CD4-positive, alpha-beta memory T cell (primary cell): ENCODE measurements around the gene DOCK9. TPM values are rescaled to one million over a fixed set of nuclear protein-coding genes. Genes with fewer than 3 reads are reported as not detected.

ENCODE experiments used
- CTCF ChIA-PET: fragments of 350-600 bp; sonication (Branson Sonifier 250); formaldehyde crosslinking; loops from one replicate; lab custom pipeline; 2021; ENCODE audit warnings: inconsistent platforms; ENCODE audit not compliant: partially characterized antibody; lab: Charles Lee
- POLR2A ChIA-PET: fragments of 350-600 bp; sonication (Branson Sonifier 250); formaldehyde crosslinking; loops from one replicate; lab custom pipeline; 2021; ENCODE audit not compliant: partially characterized antibody; lab: Charles Lee
- DNase-seq, 5 donors: peaks; one replicate each; pipeline versions ENCODE4 v3.0.0 to v3.0.0-alpha.2; 2020 to 2022; ENCODE audit warnings: mixed read lengths in 1 of 5
- H3K27ac ChIP-seq: one replicate; pipeline ENCODE4 v1.7.0; 2013; ENCODE audit warnings: low read depth, low read length
- H3K27me3 ChIP-seq: 2 replicates; pipeline ENCODE4 v1.7.0; 2013; ENCODE audit warnings: mild to moderate bottlenecking, low read length, moderate library complexity; ENCODE audit not compliant: insufficient read depth
- H3K36me3 ChIP-seq: 2 replicates; pipeline ENCODE4 v1.7.0; 2013; ENCODE audit warnings: mild to moderate bottlenecking, low read length, moderate library complexity; ENCODE audit not compliant: insufficient read depth
- H3K4me1 ChIP-seq: 2 replicates; pipeline ENCODE4 v1.7.0; 2013; ENCODE audit warnings: mild to moderate bottlenecking, low read length, moderate library complexity; ENCODE audit not compliant: insufficient read depth
- H3K4me3 ChIP-seq, 2 donors: one replicate each; pipeline ENCODE4 v1.7.0; 2013; ENCODE audit warnings: low read length in 2 of 2, mild to moderate bottlenecking in 1 of 2
- H3K9me3 ChIP-seq, 2 donors: one replicate each; pipeline ENCODE4 v1.7.0; 2013; ENCODE audit warnings: low read length in 2 of 2, control low read depth in 1 of 2; ENCODE audit not compliant: control insufficient read depth in 1 of 2
- H3K27ac Mint-ChIP-seq, 7 donors: one replicate each; pipeline ENCODE4 v1.8.0; 2020 to 2021; ENCODE audit warnings: mixed read lengths in 7 of 7, mild to moderate bottlenecking in 6 of 7, inconsistent platforms in 3 of 7, moderate library complexity in 3 of 7
- H3K27me3 Mint-ChIP-seq, 2 donors: one replicate each; pipeline ENCODE4 v1.8.0; 2020 to 2021; ENCODE audit warnings: mixed read lengths in 2 of 2
- H3K36me3 Mint-ChIP-seq, 2 donors: one replicate each; pipeline ENCODE4 v1.8.0; 2020 to 2021; ENCODE audit warnings: mixed read lengths in 2 of 2, inconsistent platforms in 1 of 2, mild to moderate bottlenecking in 1 of 2
- H3K4me1 Mint-ChIP-seq, 4 donors: one replicate each; pipeline ENCODE4 v1.8.0; 2020 to 2021; ENCODE audit warnings: mixed read lengths in 4 of 4, mild to moderate bottlenecking in 1 of 4
- H3K4me3 Mint-ChIP-seq, 8 donors: one replicate each; pipeline ENCODE4 v1.8.0; 2020 to 2021; ENCODE audit warnings: mixed read lengths in 8 of 8, mild to moderate bottlenecking in 7 of 8, moderate library complexity in 6 of 8, inconsistent platforms in 3 of 8
- H3K9me3 Mint-ChIP-seq, 8 donors: one replicate each; pipeline ENCODE4 v1.8.0; 2020 to 2021; ENCODE audit warnings: mixed read lengths in 8 of 8, mild to moderate bottlenecking in 5 of 8, inconsistent platforms in 3 of 8, moderate library complexity in 1 of 8
- intact Hi-C: fragments of 100-400 bp; cut with micrococcal nuclease; formaldehyde crosslinking; loops from one replicate; pipeline ENCODE4 v1.15.1; 2023
- polyA plus RNA-seq, 2 donors: library from polyadenylated mRNA; unstranded; fragments of 300-500 nt; fragmentation: Illumina TruSeq; gene quantifications; one replicate each; pipeline ENCODE4 v1.2.3, GENCODE V29; 2021
- total RNA-seq, 2 experiments: library from RNA; stranded (reverse); gene quantifications; one replicate each; pipeline ENCODE4 v1.2.3, GENCODE V29; 2021

Gene DOCK9
- total and polyA plus RNA-seq, 4 experiments from 2014 or later, result 6.3 to 197 (median 119) TPM

- intact Hi-C loops, result no loop called here
- Mint-ChIP-seq H3K4me3 (no peak overlapping the region), H3K27ac (no peak overlapping the region), H3K36me3 (peaks cover 80 to 88% of the 10 kb centered on the region in 2 donors), H3K4me1 (peaks cover 0 to 1% (median 0%) of the 10 kb centered on the region in 4 donors), H3K9me3 (no peaks in the 10 kb centered on the region), H3K27me3 (no peaks in the 10 kb centered on the region)
- POLR2A ChIA-PET, result no interaction called here
- H3K4me1 ChIP-seq, result no peaks in the 10 kb centered on the region
- no peak overlapping the region for H3K4me3 ChIP-seq
- H3K36me3 ChIP-seq, result peaks cover 66% of the 10 kb centered on the region
- CTCF ChIA-PET, result interaction anchor here (1.0 kb wide), 1 partner anchor 13 kb away, joined by 3 read pairs; no protein-coding TSS in a partner anchor
- no peaks in the 10 kb centered on the region for H3K9me3 ChIP-seq
- no peaks in the 10 kb centered on the region for H3K27me3 ChIP-seq
- no peak for DNase-seq
- H3K27ac ChIP-seq, result no peak overlapping the region
Measured at GRCh38 chr13:98800078-98800477, 177.8 kb downstream of the DOCK9 start.

GRCh38 chr13:98798849-98799645, 178.8 kb downstream of the DOCK9 start:
- intact Hi-C loops, result no loop called here
- CTCF ChIA-PET, result no interaction called here
- H3K27ac Mint-ChIP-seq, result no peak overlapping the region
- no peak for DNase-seq
- Histone ChIP-seq H3K4me1 (no peaks in the 10 kb centered on the region), H3K9me3 (no peaks in the 10 kb centered on the region), H3K4me3 (no peak overlapping the region), H3K27me3 (no peaks in the 10 kb centered on the region), H3K27ac (no peak overlapping the region), H3K36me3 (peaks cover 68% of the 10 kb centered on the region)
- peaks cover 0 to 1% (median 0%) of the 10 kb centered on the region in 4 donors for H3K4me1 Mint-ChIP-seq
- POLR2A ChIA-PET, result no interaction called here
- no peaks in the 10 kb centered on the region for H3K27me3 Mint-ChIP-seq
- H3K36me3 Mint-ChIP-seq, result peaks cover 80 to 88% of the 10 kb centered on the region in 2 donors
- no peak overlapping the region for H3K4me3 Mint-ChIP-seq
- H3K9me3 Mint-ChIP-seq, result no peaks in the 10 kb centered on the region

GRCh38 chr13:98797456-98797855, 180.4 kb downstream of the DOCK9 start:
- H3K27ac Mint-ChIP-seq, result no peak overlapping the region
- H3K36me3 ChIP-seq, result peaks cover 55% of the 10 kb centered on the region
- ChIA-PET CTCF (no interaction called here), POLR2A (no interaction called here)
- H3K4me1 ChIP-seq, result no peaks in the 10 kb centered on the region
- H3K4me1 Mint-ChIP-seq, result peaks cover 0 to 1% (median 0%) of the 10 kb centered on the region in 4 donors
- intact Hi-C loops, result no loop called here
- H3K4me3 Mint-ChIP-seq, result no peak overlapping the region
- DNase-seq, result no peak
- no peak overlapping the region for H3K27ac ChIP-seq
- H3K9me3 ChIP-seq, result no peaks in the 10 kb centered on the region
- no peak overlapping the region for H3K4me3 ChIP-seq
- no peaks in the 10 kb centered on the region for H3K27me3 ChIP-seq
- peaks cover 80 to 87% of the 10 kb centered on the region in 2 donors for H3K36me3 Mint-ChIP-seq
- peaks cover 0 to 3% (median 0%) of the 10 kb centered on the region in 8 donors for H3K9me3 Mint-ChIP-seq
- no peaks in the 10 kb centered on the region for H3K27me3 Mint-ChIP-seq

GRCh38 chr13:98796798-98797197, 181.1 kb downstream of the DOCK9 start:
- no peak for DNase-seq
- intact Hi-C loops, result no loop called here
- no peaks in the 10 kb centered on the region for H3K27me3 Mint-ChIP-seq
- no peaks in the 10 kb centered on the region for H3K4me1 ChIP-seq
- ChIA-PET POLR2A (no interaction called here), CTCF (no interaction called here)
- H3K4me1 Mint-ChIP-seq, result peaks cover 0 to 1% (median 0%) of the 10 kb centered on the region in 4 donors
- no peak overlapping the region for H3K4me3 Mint-ChIP-seq
- H3K9me3 Mint-ChIP-seq, result peaks cover 0 to 4% (median 0%) of the 10 kb centered on the region in 8 donors
- no peak overlapping the region for H3K4me3 ChIP-seq
- no peak overlapping the region for H3K27ac Mint-ChIP-seq
- peaks cover 82 to 87% of the 10 kb centered on the region in 2 donors for H3K36me3 Mint-ChIP-seq
- H3K27ac ChIP-seq, result no peak overlapping the region
- H3K27me3 ChIP-seq, result no peaks in the 10 kb centered on the region
- H3K9me3 ChIP-seq, result no peaks in the 10 kb centered on the region
- peaks cover 55% of the 10 kb centered on the region for H3K36me3 ChIP-seq

- no peak for DNase-seq
- Mint-ChIP-seq H3K4me1 (peaks cover 0 to 1% (median 0%) of the 10 kb centered on the region in 4 donors), H3K36me3 (peaks cover 84 to 88% of the 10 kb centered on the region in 2 donors), H3K9me3 (peaks cover 0 to 4% (median 0%) of the 10 kb centered on the region in 8 donors), H3K4me3 (no peak overlapping the region), H3K27me3 (no peaks in the 10 kb centered on the region), H3K27ac (peak overlapping the region in 1 of 7 donors; percentile 5)
- Histone ChIP-seq H3K4me1 (no peaks in the 10 kb centered on the region), H3K9me3 (no peaks in the 10 kb centered on the region), H3K27ac (no peak overlapping the region), H3K27me3 (no peaks in the 10 kb centered on the region), H3K4me3 (no peak overlapping the region), H3K36me3 (peaks cover 55% of the 10 kb centered on the region)
- POLR2A ChIA-PET, result no interaction called here
- CTCF ChIA-PET, result no interaction called here
- intact Hi-C loops, result no loop called here
Measured at GRCh38 chr13:98796191-98796590, 181.7 kb downstream of the DOCK9 start.

- no peak overlapping the region for H3K4me3 Mint-ChIP-seq
- Histone ChIP-seq H3K4me1 (no peaks in the 10 kb centered on the region), H3K9me3 (no peaks in the 10 kb centered on the region), H3K4me3 (no peak overlapping the region), H3K27ac (no peak overlapping the region), H3K36me3 (peaks cover 50% of the 10 kb centered on the region), H3K27me3 (no peaks in the 10 kb centered on the region)
- H3K4me1 Mint-ChIP-seq, result peaks cover 0 to 1% (median 0%) of the 10 kb centered on the region in 4 donors
- H3K27ac Mint-ChIP-seq, result no peak overlapping the region
- POLR2A ChIA-PET, result no interaction called here
- peaks cover 0 to 6% (median 0%) of the 10 kb centered on the region in 8 donors for H3K9me3 Mint-ChIP-seq
- intact Hi-C loops, result no loop called here
- no peaks in the 10 kb centered on the region for H3K27me3 Mint-ChIP-seq
- DNase-seq, result no peak
- CTCF ChIA-PET, result no interaction called here
- H3K36me3 Mint-ChIP-seq, result peaks cover 80 to 83% of the 10 kb centered on the region in 2 donors
Measured at GRCh38 chr13:98795220-98795619, 182.6 kb downstream of the DOCK9 start.

GRCh38 chr13:98794498-98794897, 183.4 kb downstream of the DOCK9 start:
- Mint-ChIP-seq H3K36me3 (peaks cover 73 to 75% of the 10 kb centered on the region in 2 donors), H3K4me1 (peaks cover 0 to 1% (median 0%) of the 10 kb centered on the region in 4 donors), H3K4me3 (peak overlapping the region in 1 of 8 donors; percentile 25), H3K27ac (no peak overlapping the region), H3K27me3 (no peaks in the 10 kb centered on the region), H3K9me3 (peaks cover 0 to 14% (median 1%) of the 10 kb centered on the region in 8 donors)
- no peaks in the 10 kb centered on the region for H3K27me3 ChIP-seq
- intact Hi-C loops, result no loop called here
- no peaks in the 10 kb centered on the region for H3K4me1 ChIP-seq
- ChIA-PET CTCF (interaction anchor here (1.1 kb wide), 1 partner anchor 48 kb away, joined by 3 read pairs; no protein-coding TSS in a partner anchor), POLR2A (no interaction called here)
- no peak overlapping the region for H3K4me3 ChIP-seq
- H3K9me3 ChIP-seq, result no peaks in the 10 kb centered on the region
- DNase-seq, result no peak
- H3K36me3 ChIP-seq, result peaks cover 46% of the 10 kb centered on the region
- H3K27ac ChIP-seq, result no peak overlapping the region
